ENCODE data around the gene DAP.

- TF ChIP-seq EZH2phosphoT487 (IDR thresholded peaks at IDR 0.05; ENCODE audit: insufficient read depth, low read depth) = no peak
- no peak for TF ChIP-seq EZH2 (IDR thresholded peaks at IDR 0.05; ENCODE audit: insufficient read depth, poor library complexity, severe bottlenecking)
These were observed 79.0 kb downstream of the DAP start for GRCh38 chr5:10681731-10682679.

All from GM23248 (cell line).